K562 (cell line): ENCODE measurements around the gene FLAD1. TPM values are rescaled to one million over a fixed set of nuclear protein-coding genes. Genes with fewer than 3 reads are reported as not detected.

Experiments used
- E4F1 ChIP-seq: fragments of 250-450 bp; sonication (Bioruptor Pico); IDR thresholded peaks from 2 replicates; pipeline ENCODE4 v1.5.0; 2021; ENCODE audit warnings: mild to moderate bottlenecking, borderline replicate concordance
- KLF10 ChIP-seq: fragments of 250-450 bp; sonication (Bioruptor Pico); IDR thresholded peaks from 2 replicates; pipeline ENCODE4 v1.6.1; 2021; ENCODE audit warnings: matching md5 sums
- MAZ ChIP-seq, 2 experiments: fragments of 450-650 bp in 1 of 2; sonication (generic) in 1 of 2; formaldehyde crosslinking; IDR thresholded peaks in 1 of 2; conservative IDR thresholded peaks in 1 of 2; 2 replicates each; pipeline versions ENCODE4 v1.4.0 to v1.5.0; 2020; ENCODE audit warnings: mild to moderate bottlenecking in 1 of 2, missing genetic modification reagents in 1 of 2
- NFIC ChIP-seq: fragments of 450-650 bp; IDR thresholded peaks from 2 replicates; pipeline ENCODE4 v1.6.1; 2017; ENCODE audit warnings: mild to moderate bottlenecking, inconsistent platforms
- NFIX ChIP-seq: fragments of 250-450 bp; sonication (Bioruptor Pico); IDR thresholded peaks from 2 replicates; pipeline ENCODE4 v1.4.0; 2020; ENCODE audit warnings: low read depth, mild to moderate bottlenecking, moderate library complexity
- RBM34 ChIP-seq: fragments of 200-400 bp; formaldehyde crosslinking; IDR thresholded peaks from 2 replicates; pipeline ENCODE4 v1.6.1; 2018; ENCODE audit warnings: low read length, borderline replicate concordance; ENCODE audit not compliant: insufficient read depth
- RREB1 ChIP-seq: fragments of 250-450 bp; sonication (Bioruptor Pico); IDR thresholded peaks from 2 replicates; pipeline ENCODE4 v1.4.0; 2020
- SRF ChIP-seq, 2 experiments: fragments of 250-450, 450-650 bp in 1 of 2; sonication (Bioruptor Pico) in 1 of 2; sonication (generic) in 1 of 2; formaldehyde crosslinking; IDR thresholded peaks; 2 replicates each; pipeline versions ENCODE4 v1.5.0 to v1.5.1; 2020 to 2022; ENCODE audit warnings: mild to moderate bottlenecking in 1 of 2, missing genetic modification reagents in 1 of 2
- STAG1 ChIP-seq: sonication (generic); formaldehyde crosslinking; IDR thresholded peaks from 2 replicates; pipeline ENCODE4 v1.5.0; 2020; ENCODE audit warnings: missing genetic modification reagents, borderline replicate concordance
- ZBTB1 ChIP-seq: sonication (generic); formaldehyde crosslinking; IDR thresholded peaks from 2 replicates; pipeline ENCODE4 v1.8.1; 2023; ENCODE audit warnings: missing genetic modification reagents, low read depth, mild to moderate bottlenecking, borderline replicate concordance
- ZBTB43 ChIP-seq: sonication (generic); formaldehyde crosslinking; IDR thresholded peaks from 2 replicates; pipeline ENCODE4 v1.8.0; 2023; ENCODE audit warnings: mild to moderate bottlenecking, missing genetic modification reagents
- ZNF140 ChIP-seq: fragments of 250-450 bp; sonication (Bioruptor Pico); IDR thresholded peaks from 2 replicates; pipeline ENCODE4 v1.8.0; 2021; ENCODE audit warnings: moderate library complexity, mild to moderate bottlenecking, inconsistent platforms
- ZNF57 ChIP-seq: fragments of 450-650 bp; formaldehyde crosslinking; IDR thresholded peaks from 2 replicates; pipeline ENCODE4 v1.4.0; 2020; ENCODE audit warnings: mild to moderate bottlenecking, moderate library complexity
- ZNF655 ChIP-seq: fragments of 250-450 bp; sonication (Bioruptor Pico); IDR thresholded peaks from 2 replicates; pipeline ENCODE4 v1.5.0; 2021
- ZSCAN29 ChIP-seq: fragments of 450-650 bp; IDR thresholded peaks from 2 replicates; pipeline ENCODE4 v1.6.1; 2017
- polyA plus RNA-seq, 8 experiments: library from polyadenylated mRNA; depleted of rRNA in 4 of 8; stranded (reverse) in 5 of 8; unstranded in 3 of 8; fragments of >200 nt; fragmentation: Nextera tagmentation in 2 of 8; fragmentation: Illumina TruSeq in 1 of 8; extraction: Ambion mirVana in 2 of 8; extraction: Trizol in 1 of 8; gene quantifications; 2 replicates each; pipeline versions ENCODE4 v1.2.1 to v1.2.3, GENCODE V29; 2011 to 2014; ENCODE audit warnings: inconsistent platforms in 1 of 8, missing spikeins in 1 of 8
- total RNA-seq, 7 experiments: library from RNA; depleted of rRNA in 6 of 7; stranded (reverse); fragments of >200 nt in 6 of 7; fragmentation: Illumina TruSeq in 2 of 7; extraction: Trizol in 2 of 7; gene quantifications; 2 replicates each; pipeline versions ENCODE4 v1.2.1 to v1.2.3, GENCODE V29; 2011 to 2021; ENCODE audit warnings: low replicate concordance in 1 of 7

Gene FLAD1
- total and polyA plus RNA-seq, 9 of the 15 experiments (the other 6 are each of a cell fraction or from before 2014, with no cell fraction given), result 24.9 to 85.8 (median 67.0) TPM

- TF ChIP-seq RREB1 (CRISPR knock-in tag), result no peak
- no peak for TF ChIP-seq ZNF655 (CRISPR knock-in tag)
- no peak for TF ChIP-seq E4F1 (CRISPR knock-in tag)
- no peak for TF ChIP-seq RBM34
- no peak for TF ChIP-seq ZNF140
- TF ChIP-seq MAZ (CRISPR knock-in tag; conservative IDR thresholded peaks at IDR 0.05 in 1 of 2, IDR thresholded peaks at IDR 0.05 in 1 of 2), result peak in 1 of 2 experiments; percentile 49; a peak in 1 of 4 replicates
- no peak for TF ChIP-seq KLF10 (CRISPR knock-in tag)
- no peak; a peak in 1 of 4 replicates for TF ChIP-seq SRF (CRISPR knock-in tag; IDR thresholded peaks at IDR 0.05)
- TF ChIP-seq NFIX, result no peak
- no peak for TF ChIP-seq ZBTB1 (CRISPR knock-in tag)
- no peak for TF ChIP-seq ZSCAN29
- TF ChIP-seq NFIC, result no peak
- no peak for TF ChIP-seq STAG1 (CRISPR knock-in tag)
- no peak for TF ChIP-seq ZBTB43
- TF ChIP-seq ZNF57 (CRISPR knock-in tag), result no peak
Observed at GRCh38 chr1:155004352-155005075, 21.4 kb downstream of the FLAD1 start (continued).
